Osteoblast (primary cell): ENCODE results near the gene LRFN5. TPM values are rescaled to one million over a fixed set of nuclear protein-coding genes. Genes with fewer than 3 reads are reported as not detected.
"Not testable (repeated sequence)": the region's sequence is repeated elsewhere in the genome, so short reads cannot be mapped to it uniquely, and the experiment has no call there.

Experiments
- DNase-seq: peaks from one replicate; pipeline ENCODE4 v3.0.0; 2011; ENCODE audit warnings: low spot score, mixed read lengths; ENCODE audit not compliant: insufficient read length; ENCODE audit errors: missing footprints
- H2AFZ ChIP-seq: 2 replicates; pipeline ENCODE4 v1.6.0; 2011; ENCODE audit warnings: mild to moderate bottlenecking, low read length
- H3K27ac ChIP-seq: 2 replicates; pipeline ENCODE4 v1.5.1; 2011; ENCODE audit warnings: mild to moderate bottlenecking, low read depth, low read length, moderate library complexity
- H3K27me3 ChIP-seq: 2 replicates; pipeline ENCODE4 v1.6.0; 2012; ENCODE audit warnings: mild to moderate bottlenecking, control low read depth, inconsistent platforms, low read length, moderate library complexity; ENCODE audit not compliant: insufficient read depth
- H3K36me3 ChIP-seq: 2 replicates; pipeline ENCODE4 v1.5.1; 2011; ENCODE audit warnings: mild to moderate bottlenecking, low read length, control low read depth, moderate library complexity; ENCODE audit not compliant: insufficient read depth
- H3K4me1 ChIP-seq: 2 replicates; pipeline ENCODE4 v1.5.1; 2011; ENCODE audit warnings: mild to moderate bottlenecking, low read length, control low read depth, moderate library complexity; ENCODE audit not compliant: insufficient read depth
- H3K4me2 ChIP-seq: 2 replicates; pipeline ENCODE4 v1.6.0; 2011; ENCODE audit warnings: mild to moderate bottlenecking, low read length; ENCODE audit not compliant: insufficient read depth
- H3K4me3 ChIP-seq: fragments of 200-600 bp; sonication (generic); 3 replicates; pipeline ENCODE4 v1.5.1; 2012; ENCODE audit warnings: mild to moderate bottlenecking, low read length, inconsistent platforms; ENCODE audit not compliant: insufficient read depth
- H3K79me2 ChIP-seq: 2 replicates; pipeline ENCODE4 v1.6.0; 2012; ENCODE audit warnings: mild to moderate bottlenecking, low read length, control low read depth, inconsistent platforms; ENCODE audit not compliant: insufficient read depth
- H3K9me3 ChIP-seq: 2 replicates; pipeline ENCODE4 v1.5.1; 2011; ENCODE audit warnings: low read depth, low read length, control low read depth
- H4K20me1 ChIP-seq: 2 replicates; pipeline ENCODE4 v1.6.0; 2012; ENCODE audit warnings: mild to moderate bottlenecking, low read length, control low read depth; ENCODE audit not compliant: insufficient read depth
- CTCF ChIP-seq: IDR thresholded peaks from 2 replicates; pipeline ENCODE4 v1.5.1; 2011; ENCODE audit warnings: mild to moderate bottlenecking, low read depth, low read length, moderate library complexity; ENCODE audit errors: extremely low read depth
- total RNA-seq: library from RNA; depleted of rRNA; stranded (reverse); fragments of >200 nt; gene quantifications from 2 replicates; pipeline ENCODE4 v1.2.3, GENCODE V29; 2012

LRFN5 gene
- total RNA-seq, 1 donor: 0.36 TPM

GRCh38 chr14:41662780-41663472 is 56.2 kb downstream of the LRFN5 start:
- no peak overlapping the region for H3K27ac ChIP-seq
- TF ChIP-seq CTCF: no peak
- no peaks in the 10 kb centered on the region for H3K79me2 ChIP-seq
- H3K4me1 ChIP-seq: no peaks in the 10 kb centered on the region
- H4K20me1 ChIP-seq: no peaks in the 10 kb centered on the region
- no peak for DNase-seq
- no peak overlapping the region for H2AFZ ChIP-seq
- H3K27me3 ChIP-seq: no peaks in the 10 kb centered on the region
- H3K36me3 ChIP-seq: no peaks in the 10 kb centered on the region
- H3K9me3 ChIP-seq: no peaks in the 10 kb centered on the region
- H3K4me2 ChIP-seq: no peak overlapping the region
- H3K4me3 ChIP-seq: no peak overlapping the region

- Histone ChIP-seq H3K27ac (no peak overlapping the region), H2AFZ (no peak overlapping the region), H3K4me1 (no peaks in the 10 kb centered on the region), H3K27me3 (no peaks in the 10 kb centered on the region), H3K4me2 (no peak overlapping the region), H3K36me3 (no peaks in the 10 kb centered on the region), H3K9me3 (no peaks in the 10 kb centered on the region), H4K20me1 (no peaks in the 10 kb centered on the region), H3K79me2 (no peaks in the 10 kb centered on the region), H3K4me3 (no peak overlapping the region)
- TF ChIP-seq CTCF: no peak
- no peak for DNase-seq
Measured at GRCh38 chr14:41663473-41663850, 56.8 kb downstream of the LRFN5 start.

GRCh38 chr14:41666301-41666700 is 59.6 kb downstream of the LRFN5 start:
- no peaks in the 10 kb centered on the region for H3K79me2 ChIP-seq
- H3K4me3 ChIP-seq: no peak overlapping the region
- TF ChIP-seq CTCF: no peak
- no peak overlapping the region for H2AFZ ChIP-seq
- H3K9me3 ChIP-seq: no peaks in the 10 kb centered on the region
- no peak overlapping the region for H3K27ac ChIP-seq
- H3K4me2 ChIP-seq: no peak overlapping the region
- H3K27me3 ChIP-seq: no peaks in the 10 kb centered on the region
- H3K4me1 ChIP-seq: no peaks in the 10 kb centered on the region
- no peaks in the 10 kb centered on the region for H4K20me1 ChIP-seq
- DNase-seq: no peak
- H3K36me3 ChIP-seq: no peaks in the 10 kb centered on the region

- Histone ChIP-seq H3K4me2 (no peak overlapping the region), H3K27ac (no peak overlapping the region), H4K20me1 (no peaks in the 10 kb centered on the region), H3K27me3 (no peaks in the 10 kb centered on the region), H3K4me3 (no peak overlapping the region), H3K4me1 (no peaks in the 10 kb centered on the region), H3K36me3 (no peaks in the 10 kb centered on the region), H3K79me2 (no peaks in the 10 kb centered on the region), H3K9me3 (no peaks in the 10 kb centered on the region), H2AFZ (no peak overlapping the region)
- no peak for TF ChIP-seq CTCF
- DNase-seq: no peak
Measured at GRCh38 chr14:41668356-41668755, 61.7 kb downstream of the LRFN5 start.

GRCh38 chr14:41673601-41674000 is 66.9 kb downstream of the LRFN5 start:
- H3K4me1 ChIP-seq, H4K20me1 ChIP-seq, H3K9me3 ChIP-seq, H3K4me3 ChIP-seq, H3K79me2 ChIP-seq, H3K36me3 ChIP-seq, H3K27ac ChIP-seq, H2AFZ ChIP-seq, DNase-seq, H3K27me3 ChIP-seq, H3K4me2 ChIP-seq: not testable (repeated sequence)

- H3K4me3 ChIP-seq: not testable (repeated sequence)
Measured at GRCh38 chr14:41674511-41674971, 67.9 kb downstream of the LRFN5 start.

More at GRCh38 chr14:41674511-41674971, 67.9 kb downstream of the LRFN5 start:
- H3K27ac ChIP-seq, H4K20me1 ChIP-seq, H3K27me3 ChIP-seq, DNase-seq, H3K4me2 ChIP-seq, H3K9me3 ChIP-seq, H3K36me3 ChIP-seq, H3K79me2 ChIP-seq, H2AFZ ChIP-seq, H3K4me1 ChIP-seq: not testable (repeated sequence)
